Stimulated activated naive CD8-positive, alpha-beta T cell treated with anti-CD3 and anti-CD28 coated beads, Interleukin-15, amount 100 ng/mL, for 72 hours (primary cell): Measurements from ENCODE around the gene IGF1R.
A peak's percentile ranks its signal among the peaks of the same experiment; 100 is the strongest.
"Not testable (repeated sequence)": the region's sequence is repeated elsewhere in the genome, so short reads cannot be mapped to it uniquely, and the experiment has no call there.

Source experiments
- ATAC-seq: fragments of 150-1000 bp; cut with Tn5 transposase; 2 replicates; pipeline ENCODE4 v1.10.0; 2021; ENCODE audit warnings: mild to moderate bottlenecking, moderate library complexity
- DNase-seq, 2 donors: peaks; one replicate each; pipeline ENCODE4 v3.0.0; 2021 to 2022
- H3K27ac Mint-ChIP-seq, 2 donors: one replicate each; pipeline ENCODE4 v1.8.0; 2022; ENCODE audit warnings: mild to moderate bottlenecking in 2 of 2, mixed read lengths in 2 of 2, moderate library complexity in 2 of 2
- H3K27me3 Mint-ChIP-seq: one replicate; pipeline ENCODE4 v1.8.0; 2022; ENCODE audit warnings: mixed read lengths
- H3K4me1 Mint-ChIP-seq: one replicate; pipeline ENCODE4 v1.8.0; 2022; ENCODE audit warnings: mild to moderate bottlenecking, mixed read lengths
- H3K4me3 Mint-ChIP-seq, 2 donors: one replicate each; pipeline ENCODE4 v1.8.0; 2022; ENCODE audit warnings: mild to moderate bottlenecking in 2 of 2, mixed read lengths in 2 of 2, moderate library complexity in 1 of 2
- H3K9me3 Mint-ChIP-seq, 2 donors: one replicate each; pipeline ENCODE4 v1.8.0; 2022; ENCODE audit warnings: mixed read lengths in 2 of 2

The IGF1R gene

DNA sequence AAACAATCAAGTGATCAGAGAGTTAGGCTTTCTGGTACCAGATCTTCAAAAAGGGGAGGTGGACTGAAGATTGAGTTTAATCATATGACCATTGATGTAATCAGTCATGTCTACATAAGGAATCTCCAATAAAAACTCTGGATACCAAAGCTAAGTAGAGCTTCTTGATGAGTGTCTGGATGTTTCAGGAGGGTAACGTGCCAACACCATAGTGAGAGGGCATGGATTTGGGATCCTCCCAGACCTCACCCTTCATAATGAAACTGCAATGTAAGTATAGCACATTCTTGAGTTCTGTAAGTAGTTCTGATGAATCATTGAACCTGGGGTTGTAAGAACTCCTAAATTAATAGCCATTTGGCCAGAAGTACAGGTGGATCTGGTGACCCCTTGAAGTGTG, 337.9 kb downstream of the IGF1R start:
- ATAC-seq (no peak), DNase-seq (no peak)
- H3K4me1 Mint-ChIP-seq, result no peaks in the 10 kb centered on the region
- no peak overlapping the region for H3K27ac Mint-ChIP-seq
- H3K9me3 Mint-ChIP-seq, result peaks cover 19 to 31% of the 10 kb centered on the region in 2 donors
- no peaks in the 10 kb centered on the region for H3K27me3 Mint-ChIP-seq
- no peak overlapping the region for H3K4me3 Mint-ChIP-seq

DNA sequence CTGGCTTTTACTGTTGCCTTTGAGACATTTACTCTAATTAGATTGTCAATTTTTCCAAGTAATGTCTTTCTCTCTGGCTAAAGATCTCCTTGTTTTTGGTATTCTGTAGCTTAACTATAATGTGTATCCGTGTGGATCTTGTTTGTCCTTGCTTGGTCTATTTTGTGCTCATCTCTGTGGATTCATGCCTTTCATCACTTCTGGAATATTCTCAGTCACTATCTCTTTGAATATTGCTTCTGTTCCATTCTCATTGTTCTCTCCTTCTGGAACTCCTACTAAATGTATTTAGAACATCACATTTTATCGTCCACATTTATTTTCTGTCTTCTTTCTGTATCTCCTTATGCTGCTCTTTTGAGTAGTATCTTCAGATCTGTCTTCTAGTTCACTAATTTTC, 346.6 kb downstream of the IGF1R start:
- ATAC-seq (no peak), DNase-seq (no peak)
- Mint-ChIP-seq H3K27ac (no peak overlapping the region), H3K4me3 (no peak overlapping the region), H3K9me3 (peaks cover 15 to 17% of the 10 kb centered on the region in 2 donors), H3K27me3 (no peaks in the 10 kb centered on the region), H3K4me1 (no peaks in the 10 kb centered on the region)

DNA sequence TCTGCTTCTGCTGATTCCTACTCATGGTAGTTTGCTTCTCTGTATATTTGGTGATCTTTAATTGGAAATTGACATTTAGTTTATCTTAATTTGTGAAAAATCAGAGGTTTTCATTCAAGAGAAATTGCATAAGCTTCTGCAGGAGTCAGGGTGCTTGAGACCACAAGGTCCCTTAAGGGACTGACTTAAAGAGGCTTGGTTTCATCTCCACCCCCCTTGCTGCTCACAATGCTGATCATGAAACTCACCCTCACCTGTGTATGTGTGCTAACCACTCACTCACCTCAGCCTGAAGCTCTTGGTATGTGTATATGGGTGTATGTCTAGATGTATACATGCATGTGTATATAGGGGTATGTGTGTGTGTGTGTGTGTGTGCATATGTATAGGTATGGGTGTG, 347.8 kb downstream of the IGF1R start:
- peaks cover 10 to 11% of the 10 kb centered on the region in 2 donors for H3K9me3 Mint-ChIP-seq
- no peak overlapping the region for H3K4me3 Mint-ChIP-seq
- no peak overlapping the region for H3K27ac Mint-ChIP-seq
- no peak for ATAC-seq
- no peak for DNase-seq
- no peaks in the 10 kb centered on the region for H3K27me3 Mint-ChIP-seq
- H3K4me1 Mint-ChIP-seq, result no peaks in the 10 kb centered on the region

DNA sequence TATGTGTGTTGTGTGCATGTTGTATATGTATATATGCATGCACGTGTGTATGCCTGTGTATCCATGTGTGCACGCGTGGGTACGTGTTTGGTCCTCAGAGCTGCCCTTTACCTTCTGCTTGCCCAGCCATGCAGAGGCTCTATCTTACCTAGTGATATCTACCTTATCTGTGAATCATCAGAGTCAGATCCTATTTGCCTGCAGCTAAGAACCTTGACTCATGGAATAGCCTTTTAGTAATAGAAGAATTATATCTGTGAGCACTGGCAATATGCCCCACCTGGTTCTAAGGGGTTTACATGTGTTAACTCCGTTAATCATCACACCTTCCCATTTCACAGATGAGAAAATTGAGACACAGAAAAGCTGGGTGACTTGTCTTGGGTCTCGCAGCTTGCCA, 348.3 kb downstream of the IGF1R start:
- no peak for ATAC-seq
- DNase-seq, result no peak
- H3K4me1 Mint-ChIP-seq, result no peaks in the 10 kb centered on the region
- H3K9me3 Mint-ChIP-seq, result peaks cover 9 to 11% of the 10 kb centered on the region in 2 donors
- no peak overlapping the region for H3K27ac Mint-ChIP-seq
- H3K27me3 Mint-ChIP-seq, result no peaks in the 10 kb centered on the region
- H3K4me3 Mint-ChIP-seq, result no peak overlapping the region

DNA sequence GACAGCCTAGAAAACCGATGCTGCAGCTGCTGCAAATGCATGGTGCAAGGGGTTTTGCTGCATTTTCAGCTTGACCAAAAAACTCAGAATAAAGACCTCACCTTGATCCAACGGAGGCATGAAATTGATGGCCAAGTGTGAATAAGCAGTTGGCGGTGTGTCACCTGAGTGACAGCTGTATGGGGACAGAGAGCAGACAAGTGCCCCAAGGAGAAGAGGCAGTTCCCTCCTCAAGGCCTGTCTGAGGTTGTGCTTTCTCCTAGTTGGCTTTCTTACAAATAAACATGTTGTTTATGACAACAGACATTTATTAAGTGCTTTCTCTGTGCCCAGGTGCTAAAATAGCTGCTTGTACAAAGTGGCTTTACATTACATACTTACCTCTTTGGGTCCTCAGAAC, 349.0 kb downstream of the IGF1R start:
- ATAC-seq (no peak), DNase-seq (no peak)
- Mint-ChIP-seq H3K9me3 (peaks cover 9 to 11% of the 10 kb centered on the region in 2 donors), H3K27me3 (no peaks in the 10 kb centered on the region), H3K4me3 (no peak overlapping the region), H3K27ac (no peak overlapping the region), H3K4me1 (peaks cover 4% of the 10 kb centered on the region)

DNA sequence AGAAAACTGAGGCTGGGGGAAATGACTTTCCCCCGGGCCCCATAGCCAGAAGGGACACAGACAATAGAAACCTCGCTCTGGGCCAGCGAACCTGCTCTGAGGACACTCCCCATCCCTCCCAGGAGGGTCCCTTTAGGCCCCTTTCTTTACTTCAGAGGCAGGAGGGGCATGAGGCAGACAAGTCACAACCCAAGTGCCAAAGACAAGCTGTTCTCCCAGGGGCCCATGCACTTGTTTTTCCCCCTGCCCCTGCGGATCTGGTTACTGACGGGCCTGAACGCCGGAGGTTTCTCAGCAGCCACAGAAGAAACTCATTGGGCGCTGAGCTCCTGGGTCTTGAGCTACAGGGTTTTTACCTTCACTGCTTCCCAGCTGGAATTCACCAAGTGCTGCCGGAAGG, 349.4 kb downstream of the IGF1R start:
- peak overlapping the region in 1 of 2 donors; percentile 31 for H3K27ac Mint-ChIP-seq
- no peaks in the 10 kb centered on the region for H3K27me3 Mint-ChIP-seq
- H3K4me1 Mint-ChIP-seq, result peaks cover 4% of the 10 kb centered on the region
- H3K9me3 Mint-ChIP-seq, result peaks cover 9 to 11% of the 10 kb centered on the region in 2 donors
- DNase-seq (no peak), ATAC-seq (no peak)
- no peak overlapping the region for H3K4me3 Mint-ChIP-seq

DNA sequence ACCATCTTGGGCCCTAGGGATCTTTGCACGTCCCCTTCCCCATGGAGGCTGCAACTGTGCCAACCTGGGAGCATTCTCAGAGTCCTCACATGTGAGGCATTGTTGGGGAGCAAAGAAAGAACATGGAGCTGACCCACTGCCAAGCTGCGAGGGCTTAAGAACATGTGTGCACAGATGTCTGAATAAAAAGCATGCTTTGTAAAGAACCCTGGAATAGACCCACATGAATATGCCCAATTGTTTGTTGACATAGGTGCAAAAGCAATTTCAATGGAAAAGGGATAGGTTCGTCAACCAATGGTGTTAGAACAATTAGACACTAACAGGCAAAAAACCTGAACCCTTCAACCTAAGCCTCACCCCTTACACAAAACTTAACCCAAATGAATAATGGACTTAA, 349.9 kb downstream of the IGF1R start:
- H3K27ac Mint-ChIP-seq, result no peak overlapping the region
- H3K4me1 Mint-ChIP-seq, result peaks cover 4% of the 10 kb centered on the region
- H3K27me3 Mint-ChIP-seq, result no peaks in the 10 kb centered on the region
- peaks cover 9 to 11% of the 10 kb centered on the region in 2 donors for H3K9me3 Mint-ChIP-seq
- no peak for DNase-seq
- no peak overlapping the region for H3K4me3 Mint-ChIP-seq
- no peak for ATAC-seq

DNA sequence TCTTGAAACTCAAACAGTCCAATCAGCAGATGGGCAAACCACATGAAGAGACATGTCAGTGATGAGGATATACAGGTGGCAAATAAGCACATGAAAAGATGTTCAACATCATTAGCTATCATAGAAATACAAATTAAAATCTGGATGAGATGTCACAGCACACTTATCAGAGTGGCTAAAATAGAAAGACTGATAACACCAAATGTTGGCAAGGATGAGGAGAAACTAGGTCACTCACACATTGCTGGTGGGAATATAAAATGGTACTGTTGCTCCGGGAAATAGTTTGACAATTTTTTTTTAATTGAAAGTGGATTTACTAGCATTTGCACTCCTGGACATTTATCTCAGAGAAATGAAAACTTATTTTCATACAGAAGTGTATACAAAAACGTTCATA, 350.9 kb downstream of the IGF1R start:
- ATAC-seq, result no peak
- H3K4me3 Mint-ChIP-seq, result no peak overlapping the region
- H3K9me3 Mint-ChIP-seq, result peaks cover 9 to 11% of the 10 kb centered on the region in 2 donors
- DNase-seq, result no peak
- H3K4me1 Mint-ChIP-seq, result peaks cover 4% of the 10 kb centered on the region
- no peak overlapping the region for H3K27ac Mint-ChIP-seq
- no peaks in the 10 kb centered on the region for H3K27me3 Mint-ChIP-seq

DNA sequence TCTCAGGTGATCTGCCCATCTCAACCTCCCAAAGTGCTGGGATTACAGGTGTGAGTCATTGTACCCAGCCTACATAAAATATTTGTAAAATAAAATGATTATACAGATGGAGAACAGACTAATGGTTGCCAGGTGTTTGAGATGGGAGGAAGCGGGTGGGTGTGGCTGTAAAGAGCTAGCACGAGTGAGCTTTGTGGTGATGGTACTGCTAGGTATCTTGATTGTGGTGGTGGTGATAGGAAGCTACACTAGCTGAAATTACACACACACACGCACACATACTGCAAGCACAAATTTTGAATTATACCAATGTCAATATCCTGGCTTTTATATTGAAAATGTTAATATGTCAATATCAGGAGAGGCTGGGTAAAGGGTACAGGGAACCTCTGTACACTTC, 353.9 kb downstream of the IGF1R start:
- ATAC-seq (no peak), DNase-seq (no peak)
- Mint-ChIP-seq H3K9me3 (no peaks in the 10 kb centered on the region), H3K27me3 (no peaks in the 10 kb centered on the region), H3K27ac (peak overlapping the region in 1 of 2 donors; percentile 33), H3K4me3 (no peak overlapping the region), H3K4me1 (peaks cover 4% of the 10 kb centered on the region)

DNA sequence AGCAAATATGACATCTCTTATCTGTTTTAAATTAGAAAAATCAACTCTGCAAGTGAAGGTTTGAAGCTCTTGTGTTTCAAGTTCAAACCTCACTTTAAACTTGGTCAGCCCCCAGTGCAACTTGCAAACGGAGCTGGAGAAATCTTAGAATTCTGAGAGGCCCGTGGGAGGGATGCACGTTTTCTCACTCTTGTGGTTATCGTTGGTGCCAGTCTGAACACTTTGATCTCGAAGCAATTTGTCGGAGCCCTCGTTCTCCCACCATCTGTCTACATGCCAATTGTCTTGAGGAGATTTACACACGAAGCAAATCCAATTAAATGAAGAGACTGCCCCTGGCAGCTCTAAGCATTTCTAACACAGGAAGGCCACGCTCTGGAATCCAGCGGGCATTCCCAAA, 355.0 kb downstream of the IGF1R start:
- H3K27me3 Mint-ChIP-seq, H3K4me1 Mint-ChIP-seq, DNase-seq, H3K4me3 Mint-ChIP-seq, H3K27ac Mint-ChIP-seq, ATAC-seq, H3K9me3 Mint-ChIP-seq: not testable (repeated sequence)

DNA sequence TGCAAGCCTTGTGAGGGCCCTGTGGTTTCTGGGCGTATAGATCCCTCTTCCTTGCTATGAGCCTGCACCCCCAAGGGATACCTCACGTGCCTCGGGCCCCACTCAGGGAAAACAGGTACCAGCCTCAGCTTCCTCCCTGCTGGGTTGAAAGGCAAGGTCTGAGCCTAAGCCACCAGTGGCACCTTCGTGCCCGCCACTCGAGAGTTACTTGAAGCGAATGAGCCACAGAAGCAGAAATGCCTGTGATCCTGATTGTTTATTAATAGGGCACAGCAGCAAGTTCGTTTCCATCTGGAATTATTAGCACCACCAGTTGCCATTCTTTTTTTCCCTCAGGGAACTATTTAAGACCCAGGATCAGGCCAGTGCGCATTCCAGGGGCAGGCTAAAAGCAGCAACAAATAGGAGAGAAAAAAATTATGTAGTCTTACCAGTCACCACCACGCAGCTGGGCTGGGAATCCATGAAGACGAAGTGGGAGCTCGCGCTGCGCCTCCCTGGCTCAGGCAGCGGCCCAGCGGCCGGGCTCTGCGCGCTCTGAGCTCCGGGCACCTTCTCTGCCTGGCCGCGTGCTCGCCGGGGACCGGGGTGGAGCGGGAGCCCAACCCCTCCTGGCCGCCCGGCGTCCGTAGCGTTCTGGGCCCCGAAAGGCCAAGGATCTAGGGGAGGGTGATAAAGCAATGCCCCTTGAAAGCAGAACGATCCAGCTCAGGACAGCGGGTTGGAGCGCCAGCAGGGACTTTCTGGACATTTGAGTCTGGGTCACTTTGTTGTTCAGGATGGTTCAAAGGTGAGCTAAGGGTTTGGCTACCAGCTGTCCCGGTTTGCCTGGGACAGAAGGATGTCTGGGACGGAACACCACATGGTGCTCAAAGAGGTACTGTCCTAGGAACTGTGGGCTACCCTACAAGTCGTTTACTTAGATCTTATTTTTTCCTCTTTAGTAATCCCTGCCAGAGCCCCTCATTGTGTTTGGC, 356.9 kb downstream of the IGF1R start:
- DNase-seq, H3K9me3 Mint-ChIP-seq, H3K4me3 Mint-ChIP-seq, H3K27me3 Mint-ChIP-seq, ATAC-seq, H3K4me1 Mint-ChIP-seq, H3K27ac Mint-ChIP-seq: not testable (repeated sequence)

DNA sequence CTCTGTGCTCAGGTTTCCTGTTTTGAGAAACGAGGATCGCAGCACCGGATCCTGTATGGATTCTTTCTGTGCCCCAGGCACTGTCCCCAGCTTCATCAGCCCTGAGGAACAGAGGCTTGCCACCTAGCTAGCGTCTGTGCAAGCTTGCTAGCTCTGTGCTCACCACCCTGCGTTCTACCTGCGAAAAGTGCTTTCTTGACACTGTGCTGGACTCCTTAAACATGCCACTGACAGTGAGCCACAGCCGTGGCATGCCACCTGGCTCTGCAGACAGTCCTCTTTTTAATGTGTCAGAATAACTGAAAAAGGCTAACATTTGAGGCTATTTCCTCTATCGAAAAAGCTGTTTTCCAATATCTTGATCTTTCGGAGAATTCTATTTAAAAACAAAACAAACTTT, 357.8 kb downstream of the IGF1R start:
- ATAC-seq (no peak), DNase-seq (no peak)
- Mint-ChIP-seq H3K27ac (no peak overlapping the region), H3K4me3 (no peak overlapping the region), H3K4me1 (peaks cover 4% of the 10 kb centered on the region), H3K27me3 (no peaks in the 10 kb centered on the region), H3K9me3 (no peaks in the 10 kb centered on the region)

DNA sequence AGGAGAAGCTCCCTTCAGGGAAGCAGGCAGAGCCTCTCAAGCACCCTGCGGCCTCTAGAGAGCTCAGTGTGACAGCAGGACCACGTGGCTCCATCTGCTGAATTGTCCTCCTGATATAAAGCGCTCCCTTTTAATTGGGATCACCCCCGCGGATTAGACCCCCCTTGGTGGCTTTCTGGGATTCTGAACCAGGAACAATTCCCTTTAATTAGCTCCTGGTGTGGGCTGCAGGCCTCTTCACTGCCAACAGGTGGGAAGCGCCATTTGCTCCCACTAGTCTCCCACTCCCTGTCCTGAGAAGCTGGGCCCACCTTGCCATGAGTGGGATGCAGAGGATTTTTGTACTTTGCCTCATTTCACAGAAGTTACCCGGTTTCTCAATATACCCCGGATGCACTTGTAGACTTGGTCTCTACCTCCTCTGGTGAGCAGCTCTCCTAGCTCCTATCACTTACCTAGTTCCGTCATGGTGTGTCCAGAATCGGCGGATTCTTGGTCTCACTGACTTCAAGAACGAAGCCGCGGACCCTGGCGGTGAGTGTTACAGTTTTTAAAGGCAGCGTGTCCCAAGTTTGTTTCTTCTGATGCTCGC, 358.7 kb downstream of the IGF1R start:
- Mint-ChIP-seq H3K4me3 (no peak overlapping the region), H3K4me1 (peaks cover 1% of the 10 kb centered on the region), H3K9me3 (no peaks in the 10 kb centered on the region), H3K27me3 (no peaks in the 10 kb centered on the region), H3K27ac (no peak overlapping the region)
- no peak for ATAC-seq
- DNase-seq, result no peak

DNA sequence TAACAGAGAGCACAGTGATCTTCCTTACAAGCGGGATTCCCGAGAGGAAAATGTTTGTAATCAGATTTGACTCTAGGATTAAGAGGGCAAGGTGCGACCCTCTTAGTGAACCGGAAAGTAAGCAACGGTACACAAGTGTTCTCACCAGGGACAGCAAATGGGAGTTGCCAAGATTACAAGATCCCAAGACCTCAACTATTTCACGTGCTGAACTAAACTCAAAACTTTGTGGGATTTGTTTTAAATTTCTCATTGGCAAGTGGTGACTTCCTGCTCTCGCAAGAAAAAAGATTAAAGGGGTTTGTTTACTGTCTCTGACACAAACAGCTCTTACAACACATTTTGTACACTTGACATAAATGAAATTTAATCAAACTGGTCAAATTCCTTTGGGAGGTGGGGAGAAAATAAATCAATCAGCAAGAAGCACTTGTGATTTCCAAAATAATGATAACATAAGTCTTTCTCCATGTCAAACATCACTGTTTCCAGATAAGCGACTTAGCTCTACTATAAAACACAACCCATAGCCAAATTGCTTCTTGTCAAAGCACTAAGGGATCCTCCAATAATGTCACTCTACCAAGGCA, 361.5 kb downstream of the IGF1R start:
- H3K27ac Mint-ChIP-seq, result no peak overlapping the region
- ATAC-seq, result no peak
- no peak overlapping the region for H3K4me3 Mint-ChIP-seq

DNA sequence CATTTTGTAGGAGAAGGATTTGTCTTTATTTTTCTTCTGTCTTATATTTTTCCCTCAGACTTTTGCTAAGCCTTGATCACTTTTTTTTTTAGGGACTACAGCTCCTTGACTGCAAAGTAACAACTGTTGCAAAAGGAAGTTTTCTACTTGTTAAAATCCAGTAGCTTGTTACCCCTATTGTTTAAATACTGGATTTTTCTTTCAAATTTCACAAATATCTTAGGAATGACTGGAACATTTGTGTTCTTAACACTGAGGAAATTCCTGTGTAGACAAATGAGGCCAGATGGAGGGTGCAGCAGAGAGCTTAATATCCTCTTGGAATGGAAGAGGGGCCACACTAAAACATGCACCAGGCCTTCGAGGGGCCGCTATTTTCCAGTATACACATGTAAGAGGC, 362.4 kb downstream of the IGF1R start:
- peaks cover 4% of the 10 kb centered on the region for H3K27me3 Mint-ChIP-seq
- no peak overlapping the region for H3K27ac Mint-ChIP-seq
- H3K4me3 Mint-ChIP-seq, result no peak overlapping the region
- H3K9me3 Mint-ChIP-seq, result no peaks in the 10 kb centered on the region
- no peak for DNase-seq
- peaks cover 10% of the 10 kb centered on the region for H3K4me1 Mint-ChIP-seq
- ATAC-seq, result no peak

More for the DNA sequence above, 361.5 kb downstream of the IGF1R start:
- H3K4me1 Mint-ChIP-seq, result peaks cover 6% of the 10 kb centered on the region
- H3K27me3 Mint-ChIP-seq, result no peaks in the 10 kb centered on the region
- no peak for DNase-seq
- H3K9me3 Mint-ChIP-seq, result no peaks in the 10 kb centered on the region
